GM23338 (cell line): ENCODE results near the gene DPYD. TPM values are rescaled to one million over a fixed set of nuclear protein-coding genes. Genes with fewer than 3 reads are reported as not detected.

ENCODE experiments used
- ATAC-seq: fragments of 200-7000 bp; cut with Tn5 transposase; 3 replicates; pipeline ENCODE4 v1.9.1; 2020
- DNase-seq: peaks from one replicate; pipeline ENCODE4 v3.0.0-alpha.2; 2015; ENCODE audit warnings: low spot score
- H2AFZ ChIP-seq: fragments of 200-600 bp; sonication (generic); 2 replicates; pipeline ENCODE4 v1.8.0; 2016; ENCODE audit warnings: antibody characterized with exemption, mild to moderate bottlenecking, moderate library complexity
- H3F3A ChIP-seq: fragments of 200-600 bp; sonication (generic); replicated peaks from 2 replicates; pipeline ENCODE4 v1.8.0; 2017; ENCODE audit warnings: antibody characterized with exemption, mixed run types, low read depth
- H3K27ac ChIP-seq: fragments of 200-600 bp; sonication (generic); 2 replicates; pipeline ENCODE4 v1.6.1; 2016; ENCODE audit warnings: low read depth
- H3K27me3 ChIP-seq: fragments of 200-600 bp; sonication (generic); 2 replicates; pipeline ENCODE4 v1.8.0; 2016; ENCODE audit warnings: mild to moderate bottlenecking, mixed run types, moderate library complexity; ENCODE audit not compliant: insufficient read depth
- H3K36me3 ChIP-seq: fragments of 200-600 bp; sonication (generic); 2 replicates; pipeline ENCODE4 v1.8.0; 2016; ENCODE audit warnings: mild to moderate bottlenecking; ENCODE audit not compliant: insufficient read depth
- H3K4me1 ChIP-seq: fragments of 200-600 bp; sonication (generic); 2 replicates; pipeline ENCODE4 v1.8.0; 2016; ENCODE audit warnings: mild to moderate bottlenecking, moderate library complexity; ENCODE audit not compliant: insufficient read depth
- H3K4me2 ChIP-seq: fragments of 200-600 bp; sonication (generic); 2 replicates; pipeline ENCODE4 v1.7.1; 2017; ENCODE audit warnings: mixed run types
- H3K4me3 ChIP-seq: fragments of 200-600 bp; sonication (generic); 2 replicates; pipeline ENCODE4 v1.6.1; 2016; ENCODE audit warnings: mixed run types
- H3K79me2 ChIP-seq: fragments of 200-600 bp; sonication (generic); replicated peaks from 2 replicates; pipeline ENCODE4 v1.8.0; 2017; ENCODE audit warnings: mild to moderate bottlenecking; ENCODE audit not compliant: insufficient read depth
- H3K9me2 ChIP-seq: fragments of 200-600 bp; sonication (generic); 2 replicates; pipeline ENCODE4 v1.8.0; 2017; ENCODE audit not compliant: insufficient read depth
- H4K20me1 ChIP-seq: fragments of 200-600 bp; sonication (generic); replicated peaks from 2 replicates; pipeline ENCODE4 v1.8.0; 2017; ENCODE audit warnings: mild to moderate bottlenecking; ENCODE audit not compliant: insufficient read depth
- H3K27ac Mint-ChIP-seq: 2 replicates; pipeline ENCODE4 v1.8.0; 2020; ENCODE audit warnings: inconsistent platforms, mild to moderate bottlenecking, moderate library complexity, mixed read lengths
- H3K27me3 Mint-ChIP-seq: 3 replicates; pipeline ENCODE4 v1.8.0; 2022; ENCODE audit warnings: low read depth, mild to moderate bottlenecking, moderate library complexity, mixed read lengths, inconsistent platforms; ENCODE audit not compliant: insufficient read depth, poor library complexity
- H3K36me3 Mint-ChIP-seq: 3 replicates; pipeline ENCODE4 v1.8.0; 2021; ENCODE audit warnings: low read depth, mild to moderate bottlenecking, inconsistent platforms, moderate library complexity, mixed read lengths
- H3K4me1 Mint-ChIP-seq: 3 replicates; pipeline ENCODE4 v1.8.0; 2020; ENCODE audit warnings: mild to moderate bottlenecking, inconsistent platforms, mixed read lengths
- H3K4me3 Mint-ChIP-seq: 3 replicates; pipeline ENCODE4 v1.8.0; 2021; ENCODE audit warnings: moderate library complexity, mild to moderate bottlenecking, inconsistent platforms, mixed read lengths
- H3K9me3 Mint-ChIP-seq: 3 replicates; pipeline ENCODE4 v1.8.0; 2020; ENCODE audit warnings: moderate library complexity, mild to moderate bottlenecking, inconsistent platforms, mixed read lengths
- CREB1 ChIP-seq: fragments of 250-450 bp; sonication (Bioruptor Pico); IDR thresholded peaks from 2 replicates; pipeline ENCODE4 v1.5.0; 2020; ENCODE audit warnings: low read depth, mild to moderate bottlenecking, moderate library complexity
- CTCF ChIP-seq, 2 experiments: fragments of 200-600 bp in 1 of 2; sonication (generic) in 1 of 2; conservative IDR thresholded peaks; 2 replicates each; pipeline versions ENCODE4 v1.5.1 to v1.6.1; 2016 to 2017; ENCODE audit warnings: antibody characterized with exemption in 2 of 2, low read depth in 2 of 2, mild to moderate bottlenecking in 2 of 2, moderate library complexity in 1 of 2
- EZH2 ChIP-seq: fragments of 200-600 bp; sonication (generic); IDR thresholded peaks from one replicate; pipeline ENCODE4 v1.8.0; 2017; ENCODE audit warnings: antibody characterized with exemption, mild to moderate bottlenecking, low read depth; ENCODE audit not compliant: unreplicated experiment
- EZH2phosphoT487 ChIP-seq: fragments of 200-600 bp; sonication (generic); IDR thresholded peaks from one replicate; pipeline ENCODE4 v1.8.1; 2018; ENCODE audit warnings: antibody characterized with exemption; ENCODE audit not compliant: unreplicated experiment
- JUNB ChIP-seq: IDR thresholded peaks from one replicate; pipeline ENCODE4 v1.6.1; 2016; ENCODE audit warnings: antibody characterized with exemption; ENCODE audit not compliant: unreplicated experiment
- NANOG ChIP-seq: IDR thresholded peaks from 2 replicates; pipeline ENCODE4 v1.6.1; 2016; ENCODE audit warnings: antibody characterized with exemption, borderline replicate concordance
- POLR2AphosphoS5 ChIP-seq: IDR thresholded peaks from 2 replicates; pipeline ENCODE4 v1.6.1; 2016; ENCODE audit warnings: antibody characterized with exemption, low read depth
- REST ChIP-seq: IDR thresholded peaks from one replicate; pipeline ENCODE4 v1.6.1; 2018; ENCODE audit warnings: antibody characterized with exemption; ENCODE audit not compliant: unreplicated experiment
- STAT1 ChIP-seq: IDR thresholded peaks from one replicate; pipeline ENCODE4 v1.6.1; 2016; ENCODE audit warnings: antibody characterized with exemption; ENCODE audit not compliant: unreplicated experiment
- ZNF114 ChIP-seq: fragments of 250-450 bp; sonication (Bioruptor Pico); IDR thresholded peaks from 2 replicates; pipeline ENCODE4 v1.5.0; 2020; ENCODE audit warnings: mild to moderate bottlenecking, moderate library complexity
- ZNF331 ChIP-seq: fragments of 250-450 bp; sonication (Bioruptor Pico); IDR thresholded peaks from 2 replicates; pipeline ENCODE4 v1.5.0; 2020; ENCODE audit warnings: low read depth, mild to moderate bottlenecking, moderate library complexity
- polyA plus RNA-seq: library from polyadenylated mRNA; unstranded; fragments of >200 nt; fragmentation: Nextera tagmentation; extraction: Ambion mirVana; gene quantifications from 2 replicates; pipeline ENCODE4 v1.2.1, GENCODE V29; 2016
- total RNA-seq: library from RNA; depleted of rRNA; stranded (reverse); fragments of >200 nt; shearing (Covaris generic); gene quantifications from 2 replicates; pipeline ENCODE4 v1.2.3, GENCODE V29; 2014
- TF ChIP-seq, protein P1 (sequence below): IDR thresholded peaks from 2 replicates; pipeline ENCODE4 v1.6.1; 2016; ENCODE audit warnings: antibody characterized with exemption

DPYD gene
- total and polyA plus RNA-seq, 2 experiments from 2014 or later, result 0.50 to 1.6 TPM

DNA sequence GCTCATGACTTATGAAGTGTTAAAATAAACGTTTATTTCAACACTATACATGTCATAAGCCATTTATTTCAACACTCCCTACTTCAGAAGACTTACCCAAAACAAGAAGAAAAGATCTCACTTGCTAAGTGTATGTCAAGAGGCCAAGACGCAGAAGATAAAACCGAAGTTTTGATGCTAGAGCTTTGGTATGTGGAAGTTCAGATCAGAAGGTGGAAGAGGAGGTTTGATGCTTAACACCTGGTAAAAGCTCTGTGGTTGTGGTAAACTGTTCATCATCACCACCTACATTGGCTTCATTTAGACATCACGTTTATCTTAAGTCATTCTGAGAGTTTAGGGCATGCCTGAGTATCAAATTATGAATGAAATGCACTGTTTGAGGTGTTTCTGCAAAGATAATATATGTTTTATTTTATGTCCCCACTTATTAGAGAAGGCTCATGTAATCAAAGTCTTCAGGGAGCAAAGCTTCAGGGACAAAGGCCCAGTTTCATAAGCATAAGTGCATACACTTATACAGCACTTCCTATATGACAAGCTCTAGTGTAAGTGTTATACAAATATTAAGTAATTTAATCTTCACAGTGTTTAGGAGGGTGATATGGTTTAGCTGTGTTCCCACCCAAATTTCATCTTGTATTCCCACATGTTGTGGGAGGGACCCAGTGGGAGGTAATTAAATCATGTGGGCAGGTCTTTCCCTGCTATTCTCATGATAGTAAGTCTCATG is 665.9 kb downstream of the DPYD start (continued):
- TF ChIP-seq NANOG (no peak), JUNB (no peak), EZH2 (no peak), POLR2AphosphoS5 (no peak), ZNF331 (CRISPR knock-in tag) (no peak), REST (no peak), EZH2phosphoT487 (no peak), CREB1 (CRISPR knock-in tag) (no peak), STAT1 (no peak), ZNF114 (CRISPR knock-in tag) (no peak)

DNA sequence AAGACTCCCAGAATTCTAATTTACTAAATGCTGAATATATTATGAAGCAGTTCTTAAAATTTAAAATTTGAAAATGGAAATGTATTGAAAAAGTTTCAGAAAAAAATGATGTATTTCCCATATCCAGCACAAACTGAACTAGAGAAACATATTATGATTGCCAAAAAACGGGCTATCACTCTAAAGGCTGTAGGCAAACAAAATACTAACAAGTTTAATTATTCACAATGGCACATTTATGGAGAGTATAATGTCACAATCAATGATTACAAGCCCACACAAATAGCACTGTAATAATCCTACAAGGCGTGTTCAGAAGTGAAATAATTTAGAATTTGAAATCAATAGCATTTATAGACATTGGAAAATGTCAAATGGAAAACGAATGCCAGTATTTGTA is 667.9 kb downstream of the DPYD start:
- H3K27ac Mint-ChIP-seq, result no peak overlapping the region
- no peak overlapping the region for H3K4me3 Mint-ChIP-seq
- no peaks in the 10 kb centered on the region for H3K4me1 Mint-ChIP-seq
- Histone ChIP-seq H3F3A (no peaks in the 10 kb centered on the region), H4K20me1 (no peaks in the 10 kb centered on the region), H3K27ac (no peak overlapping the region), H3K27me3 (no peaks in the 10 kb centered on the region), H3K9me2 (no peaks in the 10 kb centered on the region), H3K4me1 (no peaks in the 10 kb centered on the region), H3K79me2 (no peaks in the 10 kb centered on the region), H3K4me2 (no peak overlapping the region), H3K36me3 (no peaks in the 10 kb centered on the region), H2AFZ (no peak overlapping the region), H3K4me3 (no peak overlapping the region)
- no peaks in the 10 kb centered on the region for H3K27me3 Mint-ChIP-seq
- no peaks in the 10 kb centered on the region for H3K9me3 Mint-ChIP-seq
- no peaks in the 10 kb centered on the region for H3K36me3 Mint-ChIP-seq
- no peak for DNase-seq
- no peak for ATAC-seq
- TF ChIP-seq, protein P1, sequence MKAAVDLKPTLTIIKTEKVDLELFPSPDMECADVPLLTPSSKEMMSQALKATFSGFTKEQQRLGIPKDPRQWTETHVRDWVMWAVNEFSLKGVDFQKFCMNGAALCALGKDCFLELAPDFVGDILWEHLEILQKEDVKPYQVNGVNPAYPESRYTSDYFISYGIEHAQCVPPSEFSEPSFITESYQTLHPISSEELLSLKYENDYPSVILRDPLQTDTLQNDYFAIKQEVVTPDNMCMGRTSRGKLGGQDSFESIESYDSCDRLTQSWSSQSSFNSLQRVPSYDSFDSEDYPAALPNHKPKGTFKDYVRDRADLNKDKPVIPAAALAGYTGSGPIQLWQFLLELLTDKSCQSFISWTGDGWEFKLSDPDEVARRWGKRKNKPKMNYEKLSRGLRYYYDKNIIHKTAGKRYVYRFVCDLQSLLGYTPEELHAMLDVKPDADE, result no peak
- no peak for TF ChIP-seq EZH2
- TF ChIP-seq ZNF331 (CRISPR knock-in tag), result no peak
- no peak for TF ChIP-seq REST
- no peak for TF ChIP-seq STAT1
- no peak for TF ChIP-seq JUNB
- no peak for TF ChIP-seq CTCF (conservative IDR thresholded peaks at IDR 0.05; ENCODE audit: low read depth in 2 of 2)
